DOHH2 (cell line): ENCODE data around the gene PPRC1.

Experiments
- H3F3A ChIP-seq: fragments of 200-600 bp; sonication (generic), shearing (Covaris generic); 2 replicates; pipeline ENCODE4 v1.6.0; 2016; ENCODE audit warnings: antibody characterized with exemption, mild to moderate bottlenecking; ENCODE audit not compliant: control insufficient read depth, insufficient read depth
- H3K27ac ChIP-seq: fragments of 200-600 bp; sonication (generic); 2 replicates; pipeline ENCODE4 v1.5.1; 2014; ENCODE audit warnings: low read depth, mild to moderate bottlenecking, low read length, moderate library complexity
- H3K27me3 ChIP-seq: fragments of 200-600 bp; sonication (generic); 2 replicates; pipeline ENCODE4 v1.6.1; 2014; ENCODE audit warnings: mild to moderate bottlenecking, low read length, mixed read lengths; ENCODE audit not compliant: control insufficient read depth
- H3K36me3 ChIP-seq: fragments of 200-600 bp; sonication (generic); 2 replicates; pipeline ENCODE4 v1.6.1; 2014; ENCODE audit warnings: mild to moderate bottlenecking, low read length, moderate library complexity, mixed read lengths; ENCODE audit not compliant: control insufficient read depth
- H3K4me1 ChIP-seq: fragments of 200-600 bp; sonication (generic); 2 replicates; pipeline ENCODE4 v1.6.1; 2014; ENCODE audit warnings: mild to moderate bottlenecking, low read length, mixed read lengths; ENCODE audit not compliant: control insufficient read depth
- H3K4me2 ChIP-seq: fragments of 200-600 bp; sonication (generic); 2 replicates; pipeline ENCODE4 v1.6.0; 2014; ENCODE audit warnings: mild to moderate bottlenecking, low read length, moderate library complexity
- H3K4me3 ChIP-seq: fragments of 200-600 bp; sonication (generic); 2 replicates; pipeline ENCODE4 v1.5.1; 2014; ENCODE audit warnings: mild to moderate bottlenecking, low read length, mixed read lengths
- H3K79me2 ChIP-seq: fragments of 200-600 bp; sonication (generic); 2 replicates; pipeline ENCODE4 v1.6.1; 2014; ENCODE audit warnings: mild to moderate bottlenecking, low read length, mixed read lengths; ENCODE audit not compliant: control insufficient read depth
- H3K9me2 ChIP-seq: fragments of 200-600 bp; sonication (generic); replicated peaks from 2 replicates; pipeline ENCODE4 v1.6.1; 2014; ENCODE audit warnings: mild to moderate bottlenecking, low read length, mixed read lengths; ENCODE audit not compliant: control insufficient read depth
- H3K9me3 ChIP-seq: fragments of 200-600 bp; sonication (generic); 2 replicates; pipeline ENCODE4 v1.6.1; 2014; ENCODE audit warnings: antibody characterized with exemption, low read length, mixed read lengths; ENCODE audit not compliant: control insufficient read depth, insufficient read depth
- H4K20me1 ChIP-seq: fragments of 200-600 bp; sonication (generic); 2 replicates; pipeline ENCODE4 v1.6.0; 2014; ENCODE audit warnings: low read depth, mild to moderate bottlenecking, antibody characterized with exemption, low read length, moderate library complexity; ENCODE audit not compliant: control insufficient read depth, insufficient read depth
- EZH2phosphoT487 ChIP-seq: fragments of 200-600 bp; sonication (generic); IDR thresholded peaks from 2 replicates; pipeline ENCODE4 v1.6.1; 2017; ENCODE audit warnings: borderline replicate concordance, mild to moderate bottlenecking, antibody characterized with exemption, low read length, moderate library complexity, mixed read lengths
- TF ChIP-seq, protein P1 (sequence below): fragments of 200-600 bp; sonication (generic); IDR thresholded peaks from one replicate; pipeline ENCODE4 v1.5.1; 2014; ENCODE audit warnings: antibody characterized with exemption, mild to moderate bottlenecking, low read depth, low read length; ENCODE audit not compliant: poor library complexity, severe bottlenecking

The PPRC1 gene

DNA sequence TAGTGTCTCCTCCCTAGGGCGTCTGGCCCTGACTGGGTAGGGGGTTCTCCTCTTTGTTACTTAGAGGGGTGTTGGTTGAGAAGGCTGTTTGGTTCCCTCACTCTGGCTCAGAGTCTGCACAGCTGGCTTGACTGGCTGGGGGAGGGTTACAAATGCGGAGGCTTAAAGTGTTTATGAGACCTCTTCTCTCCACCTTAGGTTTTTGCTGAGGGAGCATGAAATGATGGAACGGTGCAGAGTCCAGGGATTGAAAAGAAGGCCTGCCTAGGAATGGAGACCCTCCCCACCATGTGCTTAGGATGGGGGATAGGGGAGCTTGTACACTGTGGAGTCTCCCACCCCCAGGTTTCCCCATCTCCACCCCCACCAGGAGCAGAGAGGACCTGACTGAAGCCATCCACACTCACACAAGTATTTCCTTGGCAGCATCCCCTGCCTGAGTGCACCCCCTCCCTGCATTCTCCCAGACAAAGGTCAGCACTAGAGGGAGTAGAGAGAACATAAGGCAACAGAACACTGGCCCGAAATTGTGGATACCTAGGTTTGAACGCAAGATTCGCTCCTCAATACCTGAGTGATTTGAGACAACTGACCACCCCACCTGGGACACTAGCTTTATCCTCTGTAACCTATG lies 11.0 kb upstream of the PPRC1 start:
- Histone ChIP-seq H3K4me2 (peak overlapping the region; percentile 99), H3K4me1 (peaks cover 39% of the 10 kb centered on the region), H4K20me1 (no peaks in the 10 kb centered on the region), H3K36me3 (no peaks in the 10 kb centered on the region; the same call in 1 of the 2 replicates), H3K9me3 (no peaks in the 10 kb centered on the region), H3K27ac (no peak overlapping the region), H3K27me3 (no peaks in the 10 kb centered on the region), H3K79me2 (peaks cover 42% of the 10 kb centered on the region), H3K4me3 (peak overlapping the region; percentile 97), H3K9me2 (no peaks in the 10 kb centered on the region), H3F3A (peaks cover 33% of the 10 kb centered on the region)
- no peak for TF ChIP-seq EZH2phosphoT487
- TF ChIP-seq, protein P1, sequence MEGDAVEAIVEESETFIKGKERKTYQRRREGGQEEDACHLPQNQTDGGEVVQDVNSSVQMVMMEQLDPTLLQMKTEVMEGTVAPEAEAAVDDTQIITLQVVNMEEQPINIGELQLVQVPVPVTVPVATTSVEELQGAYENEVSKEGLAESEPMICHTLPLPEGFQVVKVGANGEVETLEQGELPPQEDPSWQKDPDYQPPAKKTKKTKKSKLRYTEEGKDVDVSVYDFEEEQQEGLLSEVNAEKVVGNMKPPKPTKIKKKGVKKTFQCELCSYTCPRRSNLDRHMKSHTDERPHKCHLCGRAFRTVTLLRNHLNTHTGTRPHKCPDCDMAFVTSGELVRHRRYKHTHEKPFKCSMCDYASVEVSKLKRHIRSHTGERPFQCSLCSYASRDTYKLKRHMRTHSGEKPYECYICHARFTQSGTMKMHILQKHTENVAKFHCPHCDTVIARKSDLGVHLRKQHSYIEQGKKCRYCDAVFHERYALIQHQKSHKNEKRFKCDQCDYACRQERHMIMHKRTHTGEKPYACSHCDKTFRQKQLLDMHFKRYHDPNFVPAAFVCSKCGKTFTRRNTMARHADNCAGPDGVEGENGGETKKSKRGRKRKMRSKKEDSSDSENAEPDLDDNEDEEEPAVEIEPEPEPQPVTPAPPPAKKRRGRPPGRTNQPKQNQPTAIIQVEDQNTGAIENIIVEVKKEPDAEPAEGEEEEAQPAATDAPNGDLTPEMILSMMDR: no peak

DNA sequence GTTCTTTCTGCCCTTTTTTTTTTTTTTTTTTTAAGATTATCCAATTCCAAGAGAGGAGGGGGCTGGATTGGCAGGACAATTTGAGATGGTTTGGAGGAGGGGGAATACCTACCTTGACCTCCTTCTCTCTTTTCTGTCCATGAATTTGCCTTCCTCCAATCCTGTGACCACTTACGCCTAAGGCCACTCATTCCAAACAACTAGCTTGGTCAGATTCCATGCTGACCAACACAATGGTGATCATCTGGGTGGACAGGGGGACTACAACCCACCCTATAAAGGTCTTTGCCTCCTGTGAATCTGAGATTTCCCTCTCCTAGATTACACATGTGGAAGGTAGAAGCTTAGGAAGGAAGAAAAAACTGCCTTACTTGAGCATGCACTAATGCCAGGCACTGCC lies 10.4 kb upstream of the PPRC1 start:
- no peaks in the 10 kb centered on the region for H4K20me1 ChIP-seq
- H3K79me2 ChIP-seq: peaks cover 36% of the 10 kb centered on the region
- no peaks in the 10 kb centered on the region; the same call in 1 of the 2 replicates for H3K36me3 ChIP-seq
- no peaks in the 10 kb centered on the region for H3K9me2 ChIP-seq
- H3K27ac ChIP-seq: no peak overlapping the region
- H3K4me2 ChIP-seq: no peak overlapping the region
- no peaks in the 10 kb centered on the region for H3K27me3 ChIP-seq
- no peak for TF ChIP-seq EZH2phosphoT487
- TF ChIP-seq, protein P1: no peak
- H3K9me3 ChIP-seq: no peaks in the 10 kb centered on the region
- H3F3A ChIP-seq: peaks cover 28% of the 10 kb centered on the region
- H3K4me3 ChIP-seq: no peak overlapping the region
- peaks cover 33% of the 10 kb centered on the region for H3K4me1 ChIP-seq

DNA sequence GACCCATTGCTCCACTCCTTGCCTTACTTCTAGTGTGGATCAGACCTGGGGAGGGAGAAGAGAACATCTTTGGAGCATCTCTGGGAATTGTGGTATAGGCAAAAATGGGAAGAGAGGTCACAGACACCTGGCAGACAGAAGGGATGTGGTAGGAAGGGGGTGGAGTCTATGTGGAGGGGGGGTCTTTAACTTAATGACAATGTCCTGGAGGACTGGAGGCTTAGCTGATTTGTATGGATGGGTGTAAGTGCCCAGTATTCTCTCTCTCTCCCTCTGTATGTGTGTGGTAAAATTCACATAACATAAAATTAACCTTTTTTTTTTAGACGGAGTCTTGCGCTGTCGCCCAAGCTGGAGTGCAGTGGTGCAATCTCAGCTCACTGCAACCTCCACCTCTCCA lies 9.6 kb upstream of the PPRC1 start:
- Histone ChIP-seq H3K27ac (no peak overlapping the region), H3F3A (peaks cover 22% of the 10 kb centered on the region), H3K9me2 (no peaks in the 10 kb centered on the region), H3K4me1 (peaks cover 26% of the 10 kb centered on the region), H3K27me3 (no peaks in the 10 kb centered on the region), H3K4me3 (no peak overlapping the region), H3K79me2 (peaks cover 28% of the 10 kb centered on the region), H4K20me1 (no peaks in the 10 kb centered on the region), H3K36me3 (no peaks in the 10 kb centered on the region; the same call in 1 of the 2 replicates), H3K4me2 (no peak overlapping the region), H3K9me3 (no peaks in the 10 kb centered on the region)
- TF ChIP-seq, protein P1: no peak
- no peak for TF ChIP-seq EZH2phosphoT487
